NCI-H82 (cell line): ENCODE results near the gene EGR2.
"Not testable (repeated sequence)": the region's sequence is repeated elsewhere in the genome, so short reads cannot be mapped to it uniquely, and the experiment has no call there.

Experiments
- DNase-seq: peaks from one replicate; lab custom pipeline; 2025; lab: John Stamatoyannopoulos, UW

EGR2 gene

DNA sequence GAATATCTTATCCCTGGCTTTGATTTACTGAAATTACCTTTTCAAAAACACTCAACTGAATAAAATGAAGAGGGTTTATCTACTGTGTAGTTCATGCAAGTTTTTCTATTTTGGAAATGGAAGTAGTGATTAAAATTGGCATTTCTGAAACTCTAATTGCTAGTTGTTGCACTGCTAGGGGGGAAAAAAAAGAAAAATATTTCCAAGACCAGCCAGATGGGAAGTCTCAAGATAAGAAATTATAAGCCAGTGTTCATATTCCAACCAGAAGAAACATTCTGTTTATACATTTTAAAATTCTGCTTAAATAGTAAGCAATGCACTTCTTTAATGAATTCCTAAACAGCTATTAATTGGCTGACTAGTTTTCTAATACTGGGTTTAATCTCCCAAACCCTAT lies 21.1 kb downstream of the EGR2 start:
- DNase-seq, result no peak

DNA sequence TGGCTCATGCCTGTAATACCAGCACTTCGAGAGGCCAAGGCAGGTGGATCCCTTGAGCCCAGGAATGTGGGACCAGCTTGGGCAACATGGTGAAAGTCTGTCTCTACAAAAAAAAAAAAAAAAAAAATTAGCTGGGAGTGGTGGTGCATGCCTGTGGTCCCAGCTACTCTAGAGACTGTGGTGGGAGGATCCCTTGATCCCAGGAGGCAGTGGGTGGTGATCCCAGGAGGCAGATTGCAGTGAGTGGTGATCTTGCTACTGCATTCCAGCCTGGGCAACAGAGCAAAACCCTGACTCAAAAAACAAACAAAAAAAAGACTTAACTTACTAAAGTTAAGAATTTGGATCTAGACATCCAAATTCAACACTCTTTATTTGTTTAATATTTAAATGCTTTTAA lies 21.9 kb downstream of the EGR2 start:
- DNase-seq, result no peak

GRCh38 chr10:62792261-62792660 lies 23.9 kb downstream of the EGR2 start:
- DNase-seq, result no peak

DNA sequence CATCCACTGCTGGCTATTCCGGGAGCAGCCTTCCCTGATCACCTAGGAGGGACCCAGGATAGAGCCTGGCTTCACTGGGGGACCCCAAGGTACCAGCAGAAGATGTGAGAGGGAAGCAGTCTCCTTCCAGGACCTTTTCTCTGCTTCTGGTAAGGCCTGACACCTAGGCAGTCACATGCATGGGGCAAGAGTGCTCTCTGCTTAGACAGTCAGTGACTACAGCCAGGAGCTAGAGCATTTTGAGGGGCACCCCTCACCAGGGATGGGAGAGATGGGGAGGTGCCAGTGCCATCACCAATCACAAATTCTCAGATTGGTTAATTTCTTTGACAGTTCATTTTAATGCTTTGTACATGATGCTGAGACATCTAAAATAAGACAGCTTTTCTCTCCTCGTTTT lies 25.6 kb downstream of the EGR2 start:
- no peak for DNase-seq

DNA sequence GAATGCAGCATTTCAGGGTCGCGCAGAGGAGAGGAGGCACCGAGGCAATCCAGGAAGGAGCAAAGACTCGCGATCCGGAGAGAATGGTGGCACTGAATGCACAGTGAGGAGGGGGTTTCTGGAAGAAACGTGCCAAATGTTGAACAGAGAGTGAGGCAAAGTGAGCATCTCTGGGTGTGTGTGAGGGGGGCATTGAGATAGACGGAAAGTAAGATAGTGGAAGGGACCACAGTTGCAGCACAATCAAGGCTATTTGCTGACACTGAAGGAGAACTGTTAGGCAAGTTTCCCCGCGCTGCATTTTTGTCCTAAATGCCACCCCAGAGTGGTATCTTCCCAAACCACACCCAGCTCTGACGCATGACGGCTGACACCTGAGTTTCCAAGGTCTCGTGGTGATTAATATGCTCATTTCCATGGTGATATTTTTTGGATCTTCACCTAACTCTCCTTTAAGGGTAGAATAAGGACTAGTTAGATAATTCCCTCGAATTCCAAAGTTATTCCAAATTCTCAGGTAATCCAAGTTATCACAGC lies 26.1 kb downstream of the EGR2 start:
- DNase-seq, result no peak

GRCh38 chr10:62788861-62789467 lies 27.2 kb downstream of the EGR2 start:
- no peak for DNase-seq

DNA sequence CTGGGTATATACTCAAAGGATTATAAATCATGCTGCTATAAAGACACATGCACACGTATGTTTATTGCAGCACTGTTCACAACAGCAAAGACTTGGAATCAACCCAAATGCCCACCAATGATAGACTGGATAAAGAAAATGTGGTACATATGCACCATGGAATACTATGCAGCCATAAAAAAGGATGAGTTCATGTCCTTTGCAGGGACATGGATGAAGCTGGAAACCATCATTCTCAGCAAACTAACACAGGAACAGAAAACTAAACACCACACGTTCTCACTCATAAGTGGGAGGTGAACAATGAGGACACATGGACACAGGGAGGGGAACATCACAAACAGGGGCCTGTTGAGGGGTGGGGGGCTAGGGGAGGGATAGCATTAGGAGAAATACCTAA lies 27.9 kb downstream of the EGR2 start:
- DNase-seq, result not testable (repeated sequence)

DNA sequence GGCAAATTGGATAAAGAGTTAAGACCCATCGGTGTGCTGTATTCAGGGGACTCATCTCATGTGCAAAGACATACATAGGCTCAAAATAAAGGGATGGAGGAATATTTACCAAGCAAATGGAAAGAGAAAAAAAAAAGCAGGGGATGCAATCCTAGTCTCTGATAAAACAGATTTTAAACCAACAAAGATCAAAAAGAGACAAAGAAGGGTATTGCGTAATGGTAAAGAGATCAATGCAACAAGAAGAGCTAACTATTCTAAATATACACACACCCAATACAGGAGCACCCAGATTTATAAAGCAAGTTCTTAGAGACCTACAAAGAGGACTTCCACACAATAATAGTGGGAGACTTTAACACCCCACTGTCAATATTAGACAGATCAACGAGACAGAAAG lies 31.6 kb downstream of the EGR2 start:
- peak; percentile 15 for DNase-seq

DNA sequence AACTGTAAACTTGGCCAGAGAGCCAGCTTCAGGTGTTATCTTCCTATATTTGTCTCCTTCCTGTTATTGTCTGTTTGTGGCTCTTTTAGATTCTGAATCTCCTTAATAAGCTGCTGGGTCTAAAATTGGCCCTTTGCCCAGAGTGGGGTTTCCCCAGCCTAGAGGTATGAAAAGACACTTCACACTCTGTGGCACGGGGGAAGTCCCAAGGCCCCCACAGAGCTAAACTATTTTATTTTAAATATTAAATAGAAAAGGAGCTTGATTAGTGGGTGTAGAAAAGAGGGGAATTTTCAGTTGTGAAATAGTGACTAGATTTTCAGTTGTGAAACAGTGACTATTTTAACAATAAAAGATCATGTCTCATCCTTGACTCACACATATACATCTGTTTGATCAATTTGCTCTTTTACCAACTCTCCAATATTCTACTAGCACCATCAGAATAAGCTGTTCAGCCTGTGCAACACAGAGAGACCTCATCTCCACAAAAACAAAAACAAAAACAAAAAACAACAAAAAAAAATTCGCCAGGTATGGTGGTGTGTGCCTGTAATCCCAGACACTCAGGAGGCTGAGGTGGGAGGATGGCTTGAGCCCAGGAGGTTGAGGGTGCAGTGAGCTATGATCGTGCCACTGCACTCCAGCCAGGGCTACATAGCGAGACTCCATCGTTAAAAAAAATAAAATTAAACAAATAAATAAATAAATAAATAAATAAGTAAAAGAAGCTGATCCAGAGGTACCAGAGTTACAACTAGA lies 36.5 kb downstream of the EGR2 start:
- no peak for DNase-seq

GRCh38 chr10:62778125-62778524 lies 38.0 kb downstream of the EGR2 start:
- no peak for DNase-seq

GRCh38 chr10:62772186-62772974 lies 43.8 kb downstream of the EGR2 start:
- no peak for DNase-seq

DNA sequence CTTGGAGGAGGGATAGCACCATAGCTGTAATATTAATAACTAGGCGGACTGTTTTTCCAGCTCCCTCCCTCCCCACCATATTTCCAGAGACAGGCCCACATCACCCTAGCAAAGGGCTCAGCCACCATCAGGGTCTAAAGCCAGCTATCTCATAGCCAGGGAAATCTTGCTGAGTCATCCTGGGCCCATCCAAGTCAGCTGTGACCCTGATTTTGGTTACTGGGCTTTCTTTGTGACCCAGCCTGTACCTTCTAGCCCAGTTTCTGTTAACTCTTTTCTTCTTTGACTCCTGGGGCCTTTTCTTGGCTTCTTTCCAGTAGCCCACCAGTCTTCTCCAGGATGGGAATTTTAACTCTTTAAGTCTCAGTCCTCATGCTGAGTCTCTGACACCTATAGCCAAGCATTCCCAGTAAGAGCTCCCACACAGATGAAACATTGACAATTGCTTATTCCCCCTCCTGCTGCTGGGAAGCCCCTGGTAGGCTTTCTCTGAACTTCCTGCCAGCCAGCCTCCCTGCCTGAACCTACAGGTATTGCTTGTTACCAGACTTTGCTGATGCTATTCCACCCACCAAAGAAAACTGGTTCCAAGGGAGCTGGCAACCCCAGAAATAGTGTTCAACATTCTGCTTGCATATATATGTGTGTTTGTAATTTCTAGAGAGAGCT lies 46.5 kb downstream of the EGR2 start:
- peak; percentile 1 for DNase-seq

- DNase-seq, result no peak
Measured at GRCh38 chr10:62766386-62766785, 49.8 kb downstream of the EGR2 start.

DNA sequence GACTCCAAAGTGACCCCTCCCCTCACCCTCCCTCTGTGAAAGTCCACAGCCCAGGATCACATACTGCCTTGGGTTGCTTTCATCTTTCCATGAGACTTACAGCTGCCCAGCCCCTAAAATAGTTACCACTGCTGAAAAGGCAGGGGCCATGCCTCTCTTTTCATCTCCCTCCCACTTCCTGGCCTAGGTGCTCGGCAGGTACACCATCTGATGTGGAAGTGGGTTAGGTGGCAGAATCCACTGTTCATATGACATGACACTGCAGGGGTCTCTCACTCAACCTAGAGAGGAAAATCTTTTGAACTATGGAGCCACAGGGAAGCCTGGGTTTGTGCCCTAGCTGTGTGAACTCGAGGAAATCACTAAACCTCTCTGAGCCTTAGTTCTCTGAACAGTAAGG lies 50.4 kb downstream of the EGR2 start:
- no peak for DNase-seq

GRCh38 chr10:62764011-62764410 lies 52.2 kb downstream of the EGR2 start:
- no peak for DNase-seq

GRCh38 chr10:62763155-62763554 lies 53.0 kb downstream of the EGR2 start:
- DNase-seq, result no peak
